Stimulated activated effector memory CD8-positive, alpha-beta T cell treated with anti-CD3 and anti-CD28 coated beads, Interleukin-12 subunit alpha, Interleukin-12 subunit beta, amount 100 ng/mL, for 72 hours (primary cell): ENCODE measurements around the gene PRXL2A.
A peak's percentile ranks its signal among the peaks of the same experiment; 100 is the strongest.

ENCODE experiments used
- ATAC-seq: fragments of 150-1000 bp; cut with Tn5 transposase; 2 replicates; pipeline ENCODE4 v1.10.0; 2021
- DNase-seq, 2 donors: peaks; one replicate each; pipeline ENCODE4 v3.0.0; 2021 to 2022; ENCODE audit warnings: low spot score in 2 of 2
- H3K27ac Mint-ChIP-seq: one replicate; pipeline ENCODE4 v1.8.0; 2022; ENCODE audit warnings: mild to moderate bottlenecking, mixed read lengths
- H3K36me3 Mint-ChIP-seq: one replicate; pipeline ENCODE4 v1.8.0; 2022; ENCODE audit warnings: mild to moderate bottlenecking, mixed read lengths
- H3K4me1 Mint-ChIP-seq: one replicate; pipeline ENCODE4 v1.8.0; 2022; ENCODE audit warnings: mixed read lengths
- H3K4me3 Mint-ChIP-seq: one replicate; pipeline ENCODE4 v1.8.0; 2022; ENCODE audit warnings: mild to moderate bottlenecking, mixed read lengths
- H3K9me3 Mint-ChIP-seq: one replicate; pipeline ENCODE4 v1.8.0; 2022; ENCODE audit warnings: mixed read lengths

PRXL2A gene

GRCh38 chr10:80448209-80448942 lies 40.0 kb downstream of the PRXL2A start:
- no peak for ATAC-seq
- peak overlapping the region; percentile 70 for H3K27ac Mint-ChIP-seq
- H3K4me1 Mint-ChIP-seq = peaks cover 52% of the 10 kb centered on the region
- H3K9me3 Mint-ChIP-seq = no peaks in the 10 kb centered on the region
- no peak overlapping the region for H3K4me3 Mint-ChIP-seq
- H3K36me3 Mint-ChIP-seq = peaks cover 3% of the 10 kb centered on the region
- no peak for DNase-seq

- peaks cover 46% of the 10 kb centered on the region for H3K4me1 Mint-ChIP-seq
- H3K27ac Mint-ChIP-seq = no peak overlapping the region
- ATAC-seq (no peak), DNase-seq (no peak)
- H3K4me3 Mint-ChIP-seq = no peak overlapping the region
- no peaks in the 10 kb centered on the region for H3K9me3 Mint-ChIP-seq
- peaks cover 7% of the 10 kb centered on the region for H3K36me3 Mint-ChIP-seq
Measured at GRCh38 chr10:80449520-80449919, 41.2 kb downstream of the PRXL2A start.

GRCh38 chr10:80451132-80451531 lies 42.8 kb downstream of the PRXL2A start:
- Mint-ChIP-seq H3K4me3 (no peak overlapping the region), H3K27ac (no peak overlapping the region), H3K9me3 (no peaks in the 10 kb centered on the region), H3K36me3 (peaks cover 13% of the 10 kb centered on the region), H3K4me1 (peaks cover 46% of the 10 kb centered on the region)
- no peak for ATAC-seq
- no peak for DNase-seq

GRCh38 chr10:80452069-80452468 lies 43.7 kb downstream of the PRXL2A start:
- Mint-ChIP-seq H3K36me3 (peaks cover 21% of the 10 kb centered on the region), H3K9me3 (no peaks in the 10 kb centered on the region), H3K4me1 (peaks cover 42% of the 10 kb centered on the region), H3K27ac (no peak overlapping the region), H3K4me3 (no peak overlapping the region)
- no peak for ATAC-seq
- DNase-seq = no peak

- Mint-ChIP-seq H3K9me3 (no peaks in the 10 kb centered on the region), H3K4me1 (peaks cover 41% of the 10 kb centered on the region), H3K36me3 (peaks cover 21% of the 10 kb centered on the region), H3K27ac (no peak overlapping the region), H3K4me3 (no peak overlapping the region)
- DNase-seq = no peak
- ATAC-seq = no peak
Measured at GRCh38 chr10:80452640-80453039, 44.3 kb downstream of the PRXL2A start.

GRCh38 chr10:80453056-80453841 lies 44.9 kb downstream of the PRXL2A start:
- no peak overlapping the region for H3K4me3 Mint-ChIP-seq
- H3K27ac Mint-ChIP-seq = peak overlapping the region; percentile 81
- H3K4me1 Mint-ChIP-seq = peaks cover 43% of the 10 kb centered on the region
- no peaks in the 10 kb centered on the region for H3K9me3 Mint-ChIP-seq
- no peak for DNase-seq
- ATAC-seq = no peak
- peaks cover 21% of the 10 kb centered on the region for H3K36me3 Mint-ChIP-seq

- H3K4me3 Mint-ChIP-seq = no peak within 1 kb of the TSS
- DNase-seq (peak; percentile 67 to 83), ATAC-seq (peak; percentile 84)
- H3K27ac Mint-ChIP-seq = peak within 1 kb of the TSS; percentile 97
- H3K36me3 Mint-ChIP-seq = peaks cover 21% of the 10 kb centered on the region
- H3K4me1 Mint-ChIP-seq = peaks cover 43% of the 10 kb centered on the region
- no peaks in the 10 kb centered on the region for H3K9me3 Mint-ChIP-seq
Measured at GRCh38 chr10:80453842-80454512, 45.6 kb downstream of the PRXL2A start, which contains the start of gene TSPAN14. Gene TSPAN14, plus strand, starts transcription at chr10:80454310. Its CDS starts 34,924 bp downstream, at chr10:80489234.

- Mint-ChIP-seq H3K36me3 (peaks cover 21% of the 10 kb centered on the region), H3K9me3 (no peaks in the 10 kb centered on the region), H3K4me1 (peaks cover 47% of the 10 kb centered on the region), H3K4me3 (no peak overlapping the region), H3K27ac (peak overlapping the region; percentile 97)
- DNase-seq = no peak
- peak; percentile 36 for ATAC-seq
Measured at GRCh38 chr10:80454513-80455460, 46.4 kb downstream of the PRXL2A start.

- Mint-ChIP-seq H3K9me3 (no peaks in the 10 kb centered on the region), H3K27ac (peak overlapping the region; percentile 97), H3K4me1 (peaks cover 56% of the 10 kb centered on the region), H3K36me3 (peaks cover 21% of the 10 kb centered on the region), H3K4me3 (no peak overlapping the region)
- ATAC-seq (no peak), DNase-seq (no peak)
Measured at GRCh38 chr10:80455461-80456349, 47.4 kb downstream of the PRXL2A start.

GRCh38 chr10:80457554-80458262 lies 49.4 kb downstream of the PRXL2A start:
- H3K27ac Mint-ChIP-seq = peak overlapping the region; percentile 97
- H3K9me3 Mint-ChIP-seq = no peaks in the 10 kb centered on the region
- peaks cover 21% of the 10 kb centered on the region for H3K36me3 Mint-ChIP-seq
- DNase-seq (no peak), ATAC-seq (no peak)
- H3K4me3 Mint-ChIP-seq = no peak overlapping the region
- peaks cover 76% of the 10 kb centered on the region for H3K4me1 Mint-ChIP-seq

GRCh38 chr10:80458263-80458625 lies 49.9 kb downstream of the PRXL2A start:
- Mint-ChIP-seq H3K4me3 (no peak overlapping the region), H3K36me3 (peaks cover 22% of the 10 kb centered on the region), H3K27ac (peak overlapping the region; percentile 97), H3K9me3 (no peaks in the 10 kb centered on the region), H3K4me1 (peaks cover 79% of the 10 kb centered on the region)
- DNase-seq (no peak), ATAC-seq (no peak)

GRCh38 chr10:80458638-80459037 lies 50.3 kb downstream of the PRXL2A start:
- peaks cover 21% of the 10 kb centered on the region for H3K36me3 Mint-ChIP-seq

GRCh38 chr10:80459047-80459865 lies 50.9 kb downstream of the PRXL2A start:
- peak overlapping the region; percentile 97 for H3K27ac Mint-ChIP-seq
- H3K36me3 Mint-ChIP-seq = peaks cover 21% of the 10 kb centered on the region
- H3K4me3 Mint-ChIP-seq = no peak overlapping the region
- H3K4me1 Mint-ChIP-seq = peaks cover 83% of the 10 kb centered on the region
- no peaks in the 10 kb centered on the region for H3K9me3 Mint-ChIP-seq
- ATAC-seq (peak; percentile 66), DNase-seq (peak in 1 of 2 donors; percentile 47)

More at GRCh38 chr10:80458638-80459037, 50.3 kb downstream of the PRXL2A start:
- H3K27ac Mint-ChIP-seq = peak overlapping the region; percentile 97
- no peaks in the 10 kb centered on the region for H3K9me3 Mint-ChIP-seq
- H3K4me1 Mint-ChIP-seq = peaks cover 79% of the 10 kb centered on the region
- no peak for ATAC-seq
- H3K4me3 Mint-ChIP-seq = no peak overlapping the region
- DNase-seq = no peak
